GM10266 (cell line): ENCODE data around the gene SRRM4.

ENCODE experiments used
- DNase-seq: peaks from one replicate; pipeline ENCODE4 v3.0.0; 2012; ENCODE audit errors: extremely low spot score
- TF ChIP-seq, protein P1 (sequence below): IDR thresholded peaks from 2 replicates; pipeline ENCODE4 v1.5.1; 2012; ENCODE audit warnings: mild to moderate bottlenecking, low read depth; ENCODE audit not compliant: control insufficient read depth, insufficient read depth; ENCODE audit errors: missing control alignments

SRRM4 gene

DNA sequence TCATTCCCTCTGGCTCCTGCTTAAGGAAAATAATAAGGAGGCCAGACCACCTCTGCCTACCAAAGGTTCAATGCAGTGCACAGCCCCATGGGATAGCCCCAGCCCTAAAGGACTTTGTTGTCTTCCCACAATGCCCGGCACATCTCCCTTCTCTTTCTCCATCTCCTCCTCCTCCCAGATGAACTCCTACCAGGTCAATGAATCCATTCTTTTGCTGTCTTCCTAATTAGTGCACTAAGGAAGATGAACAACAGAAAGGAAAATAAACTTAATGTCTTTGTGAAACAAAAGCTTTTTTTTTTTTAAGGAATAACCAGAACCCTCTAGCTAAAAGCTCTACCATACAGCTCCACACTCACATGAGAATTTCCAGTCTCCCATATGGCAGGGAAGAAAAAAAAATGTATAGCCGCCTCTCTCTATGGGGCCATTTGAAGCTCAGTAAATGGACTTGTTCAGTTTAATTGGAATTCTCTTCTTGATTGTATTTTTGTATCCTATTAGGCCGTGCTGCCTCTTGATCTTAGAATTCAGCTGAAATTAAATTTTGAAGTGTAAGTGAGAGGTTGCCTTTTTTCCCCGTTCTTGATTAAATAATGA, 155.6 kb downstream of the SRRM4 start:
- TF ChIP-seq, protein P1, sequence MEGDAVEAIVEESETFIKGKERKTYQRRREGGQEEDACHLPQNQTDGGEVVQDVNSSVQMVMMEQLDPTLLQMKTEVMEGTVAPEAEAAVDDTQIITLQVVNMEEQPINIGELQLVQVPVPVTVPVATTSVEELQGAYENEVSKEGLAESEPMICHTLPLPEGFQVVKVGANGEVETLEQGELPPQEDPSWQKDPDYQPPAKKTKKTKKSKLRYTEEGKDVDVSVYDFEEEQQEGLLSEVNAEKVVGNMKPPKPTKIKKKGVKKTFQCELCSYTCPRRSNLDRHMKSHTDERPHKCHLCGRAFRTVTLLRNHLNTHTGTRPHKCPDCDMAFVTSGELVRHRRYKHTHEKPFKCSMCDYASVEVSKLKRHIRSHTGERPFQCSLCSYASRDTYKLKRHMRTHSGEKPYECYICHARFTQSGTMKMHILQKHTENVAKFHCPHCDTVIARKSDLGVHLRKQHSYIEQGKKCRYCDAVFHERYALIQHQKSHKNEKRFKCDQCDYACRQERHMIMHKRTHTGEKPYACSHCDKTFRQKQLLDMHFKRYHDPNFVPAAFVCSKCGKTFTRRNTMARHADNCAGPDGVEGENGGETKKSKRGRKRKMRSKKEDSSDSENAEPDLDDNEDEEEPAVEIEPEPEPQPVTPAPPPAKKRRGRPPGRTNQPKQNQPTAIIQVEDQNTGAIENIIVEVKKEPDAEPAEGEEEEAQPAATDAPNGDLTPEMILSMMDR = no peak
- no peak for DNase-seq

DNA sequence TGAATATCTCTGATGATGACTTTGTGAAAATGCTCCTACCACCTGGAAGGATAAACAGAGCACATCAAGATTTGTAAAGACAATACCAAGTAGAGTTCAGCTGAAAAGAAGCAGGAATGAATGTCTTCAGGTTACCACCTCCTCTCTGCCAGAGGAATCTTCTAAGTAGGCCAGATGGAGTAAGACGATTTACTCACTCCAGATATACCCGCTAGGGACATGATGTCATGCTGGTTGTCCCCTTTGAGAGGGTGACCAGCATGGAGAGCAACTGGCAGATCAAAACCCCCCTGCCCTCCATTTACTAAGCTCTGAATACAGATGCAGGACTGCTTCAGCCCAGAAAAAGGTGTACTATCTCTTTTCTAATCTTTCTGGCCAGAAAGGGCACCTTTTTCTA, 158.1 kb downstream of the SRRM4 start:
- DNase-seq = no peak
- TF ChIP-seq, protein P1 = no peak

DNA sequence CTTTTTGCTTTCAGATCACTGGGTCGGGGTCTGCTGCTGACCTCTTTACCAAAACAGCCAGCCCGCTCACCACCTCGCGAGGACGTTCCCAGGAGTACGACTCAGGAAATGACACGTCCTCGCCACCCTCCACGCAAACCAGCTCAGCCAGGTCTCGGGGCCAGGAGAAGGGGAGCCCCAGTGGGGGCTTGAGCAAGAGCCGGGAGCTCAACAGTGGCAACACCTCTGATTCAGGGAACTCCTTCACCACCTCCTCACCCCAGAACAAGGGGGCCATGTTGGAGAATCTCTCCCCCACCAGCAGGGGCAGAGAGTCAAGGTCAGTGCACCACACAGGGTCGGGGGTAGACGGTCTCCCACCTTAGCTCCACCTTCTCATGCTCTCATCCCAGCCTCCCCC, 164.0 kb downstream of the SRRM4 start:
- TF ChIP-seq, protein P1 = no peak
- DNase-seq = no peak

DNA sequence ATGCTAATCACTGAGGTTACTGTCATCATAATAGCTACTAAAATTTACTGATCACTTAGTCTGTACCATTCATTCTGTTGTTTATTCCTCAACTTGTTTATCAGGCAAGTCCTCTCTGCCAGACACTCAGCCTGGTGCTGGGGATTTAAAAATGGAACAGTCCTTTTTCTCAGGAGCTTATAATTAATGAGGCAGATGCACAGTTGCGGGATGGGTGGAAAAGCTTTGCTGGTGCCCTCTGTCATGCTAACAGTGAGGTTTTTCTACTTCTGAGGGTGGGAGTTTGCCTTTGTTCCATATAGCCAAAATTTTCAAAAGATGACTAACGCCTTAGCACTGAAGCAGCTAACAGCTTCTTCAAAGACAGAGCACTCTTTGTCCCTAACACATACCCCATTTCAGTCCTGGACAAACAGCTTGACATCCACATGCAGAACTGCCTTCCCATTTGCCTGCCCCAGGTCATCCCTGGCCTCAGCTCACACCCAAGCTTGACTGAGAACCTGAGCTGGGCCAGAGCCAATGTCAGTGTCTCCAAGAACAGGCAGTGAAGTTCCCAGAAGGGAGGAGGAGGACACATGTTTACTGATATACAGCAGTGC, 166.6 kb downstream of the SRRM4 start:
- TF ChIP-seq, protein P1 = no peak
- DNase-seq = no peak

DNA sequence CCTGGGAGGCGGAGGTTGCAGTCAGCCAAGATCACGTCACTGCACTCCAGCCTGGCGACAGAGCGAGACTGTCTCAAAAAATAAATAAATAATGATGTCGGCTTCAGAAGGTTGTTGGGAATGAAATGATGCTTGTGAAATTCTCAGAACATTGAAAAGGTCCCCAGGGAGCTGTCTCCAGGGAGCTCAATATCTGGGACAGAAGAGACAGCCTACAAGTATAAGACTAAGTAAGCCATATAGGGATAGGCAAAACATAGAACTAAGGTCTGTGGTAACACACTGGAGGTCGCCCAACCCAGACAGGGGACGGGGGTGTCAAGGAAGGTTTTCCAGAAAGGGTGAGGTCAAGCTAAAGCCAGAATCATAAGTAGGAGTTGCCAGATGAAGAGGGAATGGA, 167.9 kb downstream of the SRRM4 start:
- TF ChIP-seq, protein P1 = no peak
- DNase-seq = no peak

DNA sequence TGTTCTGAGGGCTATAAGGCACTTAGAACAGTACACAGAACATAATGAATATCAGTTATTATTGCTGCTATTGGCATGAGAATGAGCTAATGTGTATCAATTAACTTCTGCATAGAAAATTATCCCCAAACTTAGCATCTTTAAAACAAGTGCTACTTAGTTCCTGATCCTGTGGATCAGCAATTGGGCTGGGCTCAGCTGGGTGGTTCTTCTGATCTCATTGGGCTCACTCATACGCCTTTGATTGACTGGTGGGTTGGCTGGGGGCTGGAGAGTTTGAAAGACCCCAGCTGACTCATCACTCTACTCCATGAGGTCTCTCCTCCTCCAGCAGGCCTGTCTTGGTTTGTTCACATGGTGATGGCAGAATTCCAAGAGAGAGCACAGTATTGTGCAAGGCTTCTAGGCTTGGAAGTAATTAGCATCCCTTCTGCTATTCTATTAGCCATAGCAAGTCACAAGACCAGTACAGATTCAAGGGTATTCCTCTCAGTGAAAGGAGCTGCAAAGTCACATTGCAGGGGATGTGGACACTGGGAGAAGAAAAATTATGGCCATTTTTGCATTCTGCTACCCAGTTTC, 170.2 kb downstream of the SRRM4 start:
- no peak for DNase-seq
- TF ChIP-seq, protein P1 = no peak
